ENCODE results near the gene TSHZ1. TPM values are rescaled to one million over a fixed set of nuclear protein-coding genes. Genes with fewer than 3 reads are reported as not detected.

Gene TSHZ1
- total RNA-seq, 2 donors from 2014 or later = 1.1 to 1.7 TPM

- Histone ChIP-seq H3K4me1 (ENCODE audit: control insufficient read depth, insufficient read depth, low read length) (no peaks in the 10 kb centered on the region), H3K4me3 (ENCODE audit: low read length) (no peak overlapping the region), H3K27me3 (ENCODE audit: control insufficient read depth, insufficient read depth, low read length, poor library complexity, severe bottlenecking) (no peaks in the 10 kb centered on the region), H3K27ac (ENCODE audit: low read depth, low read length) (no peak overlapping the region), H3K36me3 (ENCODE audit: control insufficient read depth, insufficient read depth, low read length) (no peaks in the 10 kb centered on the region), H3K9me3 (ENCODE audit: control insufficient read depth, low read length) (no peaks in the 10 kb centered on the region), H3K9ac (ENCODE audit: extremely low read depth, low read length, poor library complexity, severe bottlenecking) (no peak overlapping the region)
- Mint-ChIP-seq H3K36me3 (ENCODE audit: low read depth) (no peaks in the 10 kb centered on the region), H3K4me1 (peaks cover 6% of the 10 kb centered on the region), H3K27me3 (ENCODE audit: insufficient read depth) (no peaks in the 10 kb centered on the region), H3K27ac (no peak overlapping the region), H3K4me3 (no peak overlapping the region), H3K9me3 (no peaks in the 10 kb centered on the region)
- DNase-seq = no peak
- no peak for TF ChIP-seq CTCF (conservative IDR thresholded peaks at IDR 0.05)
- WGBS, 2 experiments (ENCODE audit: insufficient coverage in 1 of 2, insufficient read length in 1 of 2) = 92 to 94% methylated on average over 6 to 10 of the region's 10 CpGs
These were observed 36.4 kb downstream of the TSHZ1 start for GRCh38 chr18:75246721-75247610.

DNA sequence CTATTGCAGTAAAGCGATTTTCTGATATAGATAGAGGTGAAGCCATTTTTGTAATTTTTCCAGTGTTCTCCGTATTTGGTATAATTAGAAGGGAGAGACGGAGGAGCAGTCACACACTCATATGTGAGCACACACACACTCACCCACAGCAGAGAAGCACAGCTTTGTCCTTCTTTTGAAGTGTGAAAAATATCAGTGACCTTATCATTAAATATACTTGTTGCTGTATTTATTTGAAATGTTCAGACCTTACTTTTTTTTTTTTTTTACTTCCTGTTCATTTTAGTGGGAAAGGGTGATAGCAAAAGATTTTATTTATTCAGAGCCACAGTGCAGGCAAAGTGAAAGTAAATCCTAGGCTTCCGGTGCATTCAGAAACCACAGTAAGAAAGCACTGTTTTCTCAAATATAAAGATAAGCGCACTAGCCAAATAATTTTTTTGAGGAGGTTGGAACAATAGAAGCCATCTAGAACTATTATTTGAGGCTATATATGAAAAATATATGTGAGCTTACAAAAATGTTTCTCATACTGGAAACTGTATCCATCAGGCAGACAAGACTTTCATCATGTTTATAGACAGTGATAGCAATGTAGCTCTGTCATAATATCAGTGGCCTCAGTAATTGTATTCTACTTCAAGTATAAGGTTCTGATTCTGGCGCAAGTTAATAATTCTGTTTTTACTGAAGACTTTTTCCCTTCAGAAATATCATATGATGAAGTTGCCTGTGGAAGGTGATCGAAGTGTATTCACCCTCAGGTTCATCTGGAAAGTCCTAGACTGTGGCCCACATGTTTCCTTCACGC, 37.2 kb downstream of the TSHZ1 start:
- Histone ChIP-seq H3K4me1 (ENCODE audit: control insufficient read depth, insufficient read depth, low read length) (no peaks in the 10 kb centered on the region), H3K9ac (ENCODE audit: extremely low read depth, low read length, poor library complexity, severe bottlenecking) (no peak overlapping the region), H3K4me3 (ENCODE audit: low read length) (no peak overlapping the region), H3K9me3 (ENCODE audit: control insufficient read depth, low read length) (no peaks in the 10 kb centered on the region), H3K36me3 (ENCODE audit: control insufficient read depth, insufficient read depth, low read length) (no peaks in the 10 kb centered on the region), H3K27ac (ENCODE audit: low read depth, low read length) (no peak overlapping the region), H3K27me3 (ENCODE audit: control insufficient read depth, insufficient read depth, low read length, poor library complexity, severe bottlenecking) (no peaks in the 10 kb centered on the region)
- no peaks in the 10 kb centered on the region for H3K9me3 Mint-ChIP-seq
- H3K4me1 Mint-ChIP-seq = peaks cover 6% of the 10 kb centered on the region
- no peak overlapping the region for H3K27ac Mint-ChIP-seq
- no peaks in the 10 kb centered on the region for H3K27me3 Mint-ChIP-seq (ENCODE audit: insufficient read depth)
- no peak overlapping the region for H3K4me3 Mint-ChIP-seq
- WGBS, 2 experiments (ENCODE audit: insufficient coverage in 1 of 2, insufficient read length in 1 of 2) = 96% methylated on average over 7 of the region's 8 CpGs; no CpG with 5 or more reads in 1 of the 2 experiments
- H3K36me3 Mint-ChIP-seq (ENCODE audit: low read depth) = no peaks in the 10 kb centered on the region
- TF ChIP-seq CTCF (conservative IDR thresholded peaks at IDR 0.05) = no peak
- no peak for DNase-seq

GRCh38 chr18:75248426-75249174, 38.0 kb downstream of the TSHZ1 start:
- H3K36me3 Mint-ChIP-seq (ENCODE audit: low read depth) = no peaks in the 10 kb centered on the region
- peaks cover 13% of the 10 kb centered on the region for H3K4me1 Mint-ChIP-seq
- Histone ChIP-seq H3K4me3 (ENCODE audit: low read length) (no peak overlapping the region), H3K9ac (ENCODE audit: extremely low read depth, low read length, poor library complexity, severe bottlenecking) (no peak overlapping the region), H3K27me3 (ENCODE audit: control insufficient read depth, insufficient read depth, low read length, poor library complexity, severe bottlenecking) (no peaks in the 10 kb centered on the region), H3K36me3 (ENCODE audit: control insufficient read depth, insufficient read depth, low read length) (no peaks in the 10 kb centered on the region), H3K4me1 (ENCODE audit: control insufficient read depth, insufficient read depth, low read length) (no peaks in the 10 kb centered on the region), H3K27ac (ENCODE audit: low read depth, low read length) (no peak overlapping the region), H3K9me3 (ENCODE audit: control insufficient read depth, low read length) (no peaks in the 10 kb centered on the region)
- 95 to 96% methylated on average over 6 to 20 of the region's 20 CpGs for WGBS, 2 experiments (ENCODE audit: insufficient coverage in 1 of 2, insufficient read length in 1 of 2)
- no peak overlapping the region for H3K4me3 Mint-ChIP-seq
- no peaks in the 10 kb centered on the region for H3K9me3 Mint-ChIP-seq
- DNase-seq = no peak
- no peaks in the 10 kb centered on the region for H3K27me3 Mint-ChIP-seq (ENCODE audit: insufficient read depth)
- no peak for TF ChIP-seq CTCF (conservative IDR thresholded peaks at IDR 0.05)
- H3K27ac Mint-ChIP-seq = no peak overlapping the region
